GM18508 (cell line): ENCODE measurements around the gene SPACA7.
"Not testable (repeated sequence)": the region's sequence is repeated elsewhere in the genome, so short reads cannot be mapped to it uniquely, and the experiment has no call there.

Experiments used
- ATAC-seq: cut with Tn5 transposase; IDR thresholded peaks from one replicate; pipeline ENCODE4 v1.9.1; 2021; ENCODE audit warnings: moderate number of reproducible peaks; ENCODE audit not compliant: insufficient read depth, unreplicated experiment

SPACA7 gene

GRCh38 chr13:112398347-112398746 lies 22.2 kb downstream of the SPACA7 start:
- ATAC-seq = not testable (repeated sequence)

- ATAC-seq = not testable (repeated sequence)
These were observed 33.7 kb downstream of the SPACA7 start for GRCh38 chr13:112409828-112410227.

GRCh38 chr13:112416647-112417046 lies 40.5 kb downstream of the SPACA7 start:
- no peak for ATAC-seq

GRCh38 chr13:112417079-112417478 lies 40.9 kb downstream of the SPACA7 start:
- ATAC-seq = no peak

GRCh38 chr13:112424098-112424497 lies 47.9 kb downstream of the SPACA7 start:
- no peak for ATAC-seq

GRCh38 chr13:112428704-112429103 lies 52.5 kb downstream of the SPACA7 start:
- no peak for ATAC-seq

GRCh38 chr13:112431734-112432133 lies 55.6 kb downstream of the SPACA7 start:
- no peak for ATAC-seq

GRCh38 chr13:112432734-112433133 lies 56.6 kb downstream of the SPACA7 start:
- ATAC-seq = not testable (repeated sequence)

GRCh38 chr13:112433517-112433916 lies 57.4 kb downstream of the SPACA7 start:
- ATAC-seq = not testable (repeated sequence)

GRCh38 chr13:112434032-112434431 lies 57.9 kb downstream of the SPACA7 start:
- no peak for ATAC-seq

GRCh38 chr13:112434937-112435523 lies 58.9 kb downstream of the SPACA7 start:
- no peak for ATAC-seq

- ATAC-seq = no peak
These were observed 59.8 kb downstream of the SPACA7 start for GRCh38 chr13:112435973-112436372.

- no peak for ATAC-seq
These were observed 61.9 kb downstream of the SPACA7 start for GRCh38 chr13:112438094-112438493.

GRCh38 chr13:112438515-112438914 lies 62.4 kb downstream of the SPACA7 start:
- ATAC-seq = no peak

- no peak for ATAC-seq
These were observed 65.1 kb downstream of the SPACA7 start for GRCh38 chr13:112441226-112441625.

GRCh38 chr13:112441779-112442310 lies 65.7 kb downstream of the SPACA7 start:
- no peak for ATAC-seq

- ATAC-seq = no peak
These were observed 66.4 kb downstream of the SPACA7 start for GRCh38 chr13:112442483-112443090.

- ATAC-seq = no peak
These were observed 67.2 kb downstream of the SPACA7 start for GRCh38 chr13:112443191-112443994.

- ATAC-seq = no peak
These were observed 67.8 kb downstream of the SPACA7 start for GRCh38 chr13:112443995-112444311.

GRCh38 chr13:112444416-112445399 lies 68.6 kb downstream of the SPACA7 start:
- no peak for ATAC-seq
